GM12878 (cell line): ENCODE data around the gene CD53. TPM values are rescaled to one million over a fixed set of nuclear protein-coding genes. Genes with fewer than 3 reads are reported as not detected.

Experiments
- ATAC-seq: fragments of 200-7000 bp; cut with Tn5 transposase; 3 replicates; pipeline ENCODE4 v1.9.1; 2020; ENCODE audit warnings: mild to moderate bottlenecking, moderate library complexity
- BruUV-seq: library from RNA; stranded (reverse); fragments of 400-500 nt; replicated peaks from 2 replicates; lab custom pipeline; 2021; lab: Mats Ljungman, UMichigan
- CTCF ChIA-PET: fragments of 300-600 bp; sonication (Branson Sonifier 250); formaldehyde crosslinking; extraction: SDS; loops from one replicate; lab custom pipeline; 2021; ENCODE audit warnings: inconsistent platforms; lab: Yijun Ruan, JAX
- POLR2A ChIA-PET: fragments of 350-600 bp; formaldehyde crosslinking; extraction: SDS; loops from one replicate; lab custom pipeline; 2021; ENCODE audit warnings: inconsistent platforms; lab: Charles Lee
- RAD21 ChIA-PET: fragments of 300-600 bp; sonication (Branson Sonifier 250); formaldehyde crosslinking; loops from one replicate; lab custom pipeline; 2023; ENCODE audit warnings: antibody characterized with exemption; ENCODE audit not compliant: unreplicated experiment; lab: Charles Lee
- SMC1A ChIA-PET: fragments of 300-600 bp; sonication (Branson Sonifier 250); formaldehyde crosslinking; loops from one replicate; lab custom pipeline; 2023; ENCODE audit not compliant: unreplicated experiment, uncharacterized antibody; lab: Charles Lee
- DNase-seq: peaks from one replicate; pipeline ENCODE4 v3.0.0-alpha.2; 2011; ENCODE audit warnings: low read depth, low spot score
- FAIRE-seq: peaks from 3 replicates; lab custom pipeline; 2011; peaks lifted over from hg19 to GRCh38; lab: Jason Lieb, UNC
- H2AFZ ChIP-seq: 2 replicates; pipeline ENCODE4 v1.6.0; 2011; ENCODE audit warnings: low read depth, low read length, control low read depth; ENCODE audit not compliant: control insufficient read depth
- H3K27ac ChIP-seq: 2 replicates; pipeline ENCODE4 v1.5.1; 2011; ENCODE audit warnings: control low read depth; ENCODE audit not compliant: control insufficient read depth, insufficient read depth
- H3K27me3 ChIP-seq, 2 experiments: replicated peaks in 1 of 2; 2 replicates each; pipeline versions ENCODE4 v1.6.0 to v1.6.1; 2011; ENCODE audit warnings: low read length in 1 of 2; ENCODE audit not compliant: control insufficient read depth in 2 of 2, insufficient read depth in 2 of 2
- H3K36me3 ChIP-seq, 2 experiments: 2 replicates each; pipeline ENCODE4 v1.5.1; 2011; ENCODE audit warnings: low read length in 1 of 2; ENCODE audit not compliant: control insufficient read depth in 2 of 2, insufficient read depth in 2 of 2
- H3K4me1 ChIP-seq: 2 replicates; pipeline ENCODE4 v1.6.1; 2011; ENCODE audit warnings: mild to moderate bottlenecking, low read length, moderate library complexity, mixed read lengths; ENCODE audit not compliant: control insufficient read depth, insufficient read depth
- H3K4me2 ChIP-seq: 2 replicates; pipeline ENCODE4 v1.6.0; 2011; ENCODE audit warnings: control low read depth; ENCODE audit not compliant: control insufficient read depth, insufficient read depth
- H3K4me3 ChIP-seq: fragments of 200-600 bp; sonication (generic); 2 replicates; pipeline ENCODE4 v1.5.1; 2016
- H3K79me2 ChIP-seq: 2 replicates; pipeline ENCODE4 v1.6.0; 2011; ENCODE audit warnings: low read length; ENCODE audit not compliant: control insufficient read depth, insufficient read depth
- H3K9ac ChIP-seq: 2 replicates; pipeline ENCODE4 v1.8.0; 2011; ENCODE audit warnings: low read length, control low read depth, mixed read lengths; ENCODE audit not compliant: control insufficient read depth, insufficient read depth
- H3K9me3 ChIP-seq: replicated peaks from 3 replicates; pipeline ENCODE4 v1.5.1; 2011; ENCODE audit warnings: mild to moderate bottlenecking, low read length; ENCODE audit not compliant: control insufficient read depth, insufficient read depth
- H4K20me1 ChIP-seq: 2 replicates; pipeline ENCODE4 v1.6.0; 2011; ENCODE audit not compliant: control insufficient read depth, insufficient read depth
- MEF2B ChIP-seq: fragments of 450-650 bp; IDR thresholded peaks from 2 replicates; pipeline ENCODE4 v1.6.1; 2018; ENCODE audit warnings: mild to moderate bottlenecking, moderate library complexity; ENCODE audit not compliant: partially characterized antibody, poor library complexity, severe bottlenecking
- POLR2AphosphoS2 ChIP-seq: IDR thresholded peaks from 2 replicates; pipeline ENCODE4 v1.6.1; 2011; ENCODE audit warnings: low read depth, mild to moderate bottlenecking, low read length, improper control_type of control experiment, moderate library complexity
- RAD51 ChIP-seq: fragments of 450-650 bp; IDR thresholded peaks from 2 replicates; pipeline ENCODE4 v1.6.1; 2016; ENCODE audit warnings: moderate library complexity, mild to moderate bottlenecking, inconsistent platforms
- SIN3A ChIP-seq: IDR thresholded peaks from 2 replicates; pipeline ENCODE4 v1.6.1; 2012; ENCODE audit warnings: low read depth, low read length, improper control_type of control experiment
- SMARCA5 ChIP-seq: fragments of 450-650 bp; IDR thresholded peaks from 2 replicates; pipeline ENCODE4 v1.6.1; 2017; ENCODE audit warnings: mild to moderate bottlenecking
- WGBS: methylation state at CpG from one replicate; pipeline ENCODE4 v1.1.6; 2016; ENCODE audit warnings: low lambda C conversion rate; ENCODE audit not compliant: insufficient replicate concordance, insufficient coverage; ENCODE audit errors: missing lambda C conversion rate; 5-methylcytosine and 5-hydroxymethylcytosine counted together
- in situ Hi-C: fragments of 300-500 bp; cut with MboI; formaldehyde crosslinking; loops from 9 replicates; pipeline ENCODE4 v1.14.3; 2018; ENCODE audit warnings: mixed read lengths
- intact Hi-C: fragments of 100-400 bp; cut with micrococcal nuclease; formaldehyde crosslinking; loops from one replicate; pipeline ENCODE4 v1.14.2; 2022; ENCODE audit not compliant: unreplicated experiment
- polyA plus RNA-seq, 11 experiments: library from polyadenylated mRNA; depleted of rRNA in 4 of 11; unstranded in 6 of 11; stranded (reverse) in 5 of 11; fragments of >200 nt; fragmentation: Nextera tagmentation in 4 of 11; fragmentation: Illumina TruSeq in 1 of 11; extraction: Ambion mirVana in 4 of 11; extraction: Trizol in 1 of 11; gene quantifications; 1 replicate in 1 of 11; 2 replicates in 10 of 11; pipeline versions ENCODE4 v1.2.1 to v1.2.3, GENCODE V29; 2011 to 2016; ENCODE audit warnings: inconsistent platforms in 2 of 11, missing spikeins in 2 of 11, low read depth in 1 of 11
- total RNA-seq, 4 experiments: library from RNA; depleted of rRNA in 3 of 4; stranded (reverse); fragments of >200 nt in 3 of 4; fragmentation: Illumina TruSeq in 1 of 4; extraction: Trizol in 1 of 4; gene quantifications; 2 replicates each; pipeline versions ENCODE4 v1.2.1 to v1.2.3, GENCODE V29; 2013 to 2021
- TF ChIP-seq, protein P1 (sequence below): IDR thresholded peaks from 2 replicates; pipeline ENCODE4 v1.6.1; 2012; ENCODE audit warnings: low read depth, low read length, improper control_type of control experiment
- TF ChIP-seq, protein P2 (sequence below): fragments of 450-650 bp; formaldehyde crosslinking; IDR thresholded peaks from 2 replicates; pipeline ENCODE4 v1.5.0; 2022; ENCODE audit warnings: mild to moderate bottlenecking, missing genetic modification characterization
- TF ChIP-seq, protein P3 (sequence below): fragments of 150-350 bp; IDR thresholded peaks from 2 replicates; pipeline ENCODE4 v1.6.1; 2016; ENCODE audit warnings: low read depth, low read length

The CD53 gene
- total and polyA plus RNA-seq, 10 of the 15 experiments (the other 5 are each of a cell fraction or from before 2014, with no cell fraction given) = 350 to 1,389 (median 538) TPM

DNA sequence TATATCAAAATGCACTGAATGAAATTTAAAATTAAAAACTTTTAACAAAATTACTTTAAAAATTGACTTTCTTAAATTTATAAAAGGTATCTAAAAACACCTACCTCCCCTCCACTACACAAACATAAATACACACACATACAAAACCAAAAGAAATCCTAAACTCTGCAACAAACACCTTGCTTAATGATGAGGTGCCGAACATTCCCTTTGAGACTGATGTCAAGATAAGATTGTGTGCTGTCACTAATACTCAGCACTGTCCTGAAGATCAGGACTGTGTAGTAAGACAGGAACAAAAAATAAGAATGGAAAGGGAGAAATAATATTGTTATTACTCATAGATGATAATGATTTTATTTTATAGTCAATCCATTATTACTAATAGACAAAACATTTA, 45.1 kb downstream of the CD53 start (continued):
- TF ChIP-seq, protein P1, sequence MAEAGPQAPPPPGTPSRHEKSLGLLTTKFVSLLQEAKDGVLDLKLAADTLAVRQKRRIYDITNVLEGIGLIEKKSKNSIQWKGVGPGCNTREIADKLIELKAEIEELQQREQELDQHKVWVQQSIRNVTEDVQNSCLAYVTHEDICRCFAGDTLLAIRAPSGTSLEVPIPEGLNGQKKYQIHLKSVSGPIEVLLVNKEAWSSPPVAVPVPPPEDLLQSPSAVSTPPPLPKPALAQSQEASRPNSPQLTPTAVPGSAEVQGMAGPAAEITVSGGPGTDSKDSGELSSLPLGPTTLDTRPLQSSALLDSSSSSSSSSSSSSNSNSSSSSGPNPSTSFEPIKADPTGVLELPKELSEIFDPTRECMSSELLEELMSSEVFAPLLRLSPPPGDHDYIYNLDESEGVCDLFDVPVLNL = no peak
- TF ChIP-seq, protein P2, sequence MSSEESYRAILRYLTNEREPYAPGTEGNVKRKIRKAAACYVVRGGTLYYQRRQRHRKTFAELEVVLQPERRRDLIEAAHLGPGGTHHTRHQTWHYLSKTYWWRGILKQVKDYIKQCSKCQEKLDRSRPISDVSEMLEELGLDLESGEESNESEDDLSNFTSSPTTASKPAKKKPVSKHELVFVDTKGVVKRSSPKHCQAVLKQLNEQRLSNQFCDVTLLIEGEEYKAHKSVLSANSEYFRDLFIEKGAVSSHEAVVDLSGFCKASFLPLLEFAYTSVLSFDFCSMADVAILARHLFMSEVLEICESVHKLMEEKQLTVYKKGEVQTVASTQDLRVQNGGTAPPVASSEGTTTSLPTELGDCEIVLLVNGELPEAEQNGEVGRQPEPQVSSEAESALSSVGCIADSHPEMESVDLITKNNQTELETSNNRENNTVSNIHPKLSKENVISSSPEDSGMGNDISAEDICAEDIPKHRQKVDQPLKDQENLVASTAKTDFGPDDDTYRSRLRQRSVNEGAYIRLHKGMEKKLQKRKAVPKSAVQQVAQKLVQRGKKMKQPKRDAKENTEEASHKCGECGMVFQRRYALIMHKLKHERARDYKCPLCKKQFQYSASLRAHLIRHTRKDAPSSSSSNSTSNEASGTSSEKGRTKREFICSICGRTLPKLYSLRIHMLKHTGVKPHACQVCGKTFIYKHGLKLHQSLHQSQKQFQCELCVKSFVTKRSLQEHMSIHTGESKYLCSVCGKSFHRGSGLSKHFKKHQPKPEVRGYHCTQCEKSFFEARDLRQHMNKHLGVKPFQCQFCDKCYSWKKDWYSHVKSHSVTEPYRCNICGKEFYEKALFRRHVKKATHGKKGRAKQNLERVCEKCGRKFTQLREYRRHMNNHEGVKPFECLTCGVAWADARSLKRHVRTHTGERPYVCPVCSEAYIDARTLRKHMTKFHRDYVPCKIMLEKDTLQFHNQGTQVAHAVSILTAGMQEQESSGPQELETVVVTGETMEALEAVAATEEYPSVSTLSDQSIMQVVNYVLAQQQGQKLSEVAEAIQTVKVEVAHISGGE (CRISPR knock-in tag) = no peak
- no peak for TF ChIP-seq SIN3A
- TF ChIP-seq, all 136 proteins: peak for 0

DNA sequence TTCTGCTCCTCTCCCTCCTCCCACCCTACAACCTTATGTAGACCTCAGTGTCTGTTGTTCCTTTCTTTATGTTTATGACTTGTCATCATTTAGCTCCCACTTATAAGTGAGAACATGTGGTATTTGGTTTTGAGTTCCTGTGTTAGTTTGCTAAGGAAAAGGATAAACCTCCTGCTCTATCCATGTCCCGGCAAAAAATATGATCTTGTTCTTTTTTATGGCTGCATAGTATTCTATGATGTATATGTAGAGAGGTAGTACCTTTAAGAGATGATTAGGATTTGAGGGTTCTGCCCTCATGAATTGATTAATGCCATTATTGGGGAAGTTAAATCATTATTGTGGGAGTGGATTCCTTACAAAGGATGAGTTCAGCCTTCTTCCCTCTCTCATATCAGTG, 49.0 kb downstream of the CD53 start:
- H3K36me3 ChIP-seq = no peaks in the 10 kb centered on the region
- ChIA-PET RAD21 (no interaction called here), POLR2A (no interaction called here), CTCF (no interaction called here), SMC1A (no interaction called here)
- H3K27me3 ChIP-seq = no peaks in the 10 kb centered on the region
- no peak overlapping the region for H3K4me3 ChIP-seq
- DNase-seq (no peak), FAIRE-seq (no peak), ATAC-seq (no peak)
- no TSS peak for BruUV-seq
- H3K4me2 ChIP-seq = no peak overlapping the region
- no peaks in the 10 kb centered on the region for H4K20me1 ChIP-seq
- no peaks in the 10 kb centered on the region for H3K9me3 ChIP-seq
- H3K79me2 ChIP-seq = no peaks in the 10 kb centered on the region
- intact Hi-C loops (no loop called here), in situ Hi-C loops (no loop called here)
- 97% methylated on average over 1 of the region's 1 CpG for WGBS
- H3K9ac ChIP-seq = no peak overlapping the region
- no peak for TF ChIP-seq SMARCA5
- TF ChIP-seq POLR2AphosphoS2 = no peak
- TF ChIP-seq, protein P3, sequence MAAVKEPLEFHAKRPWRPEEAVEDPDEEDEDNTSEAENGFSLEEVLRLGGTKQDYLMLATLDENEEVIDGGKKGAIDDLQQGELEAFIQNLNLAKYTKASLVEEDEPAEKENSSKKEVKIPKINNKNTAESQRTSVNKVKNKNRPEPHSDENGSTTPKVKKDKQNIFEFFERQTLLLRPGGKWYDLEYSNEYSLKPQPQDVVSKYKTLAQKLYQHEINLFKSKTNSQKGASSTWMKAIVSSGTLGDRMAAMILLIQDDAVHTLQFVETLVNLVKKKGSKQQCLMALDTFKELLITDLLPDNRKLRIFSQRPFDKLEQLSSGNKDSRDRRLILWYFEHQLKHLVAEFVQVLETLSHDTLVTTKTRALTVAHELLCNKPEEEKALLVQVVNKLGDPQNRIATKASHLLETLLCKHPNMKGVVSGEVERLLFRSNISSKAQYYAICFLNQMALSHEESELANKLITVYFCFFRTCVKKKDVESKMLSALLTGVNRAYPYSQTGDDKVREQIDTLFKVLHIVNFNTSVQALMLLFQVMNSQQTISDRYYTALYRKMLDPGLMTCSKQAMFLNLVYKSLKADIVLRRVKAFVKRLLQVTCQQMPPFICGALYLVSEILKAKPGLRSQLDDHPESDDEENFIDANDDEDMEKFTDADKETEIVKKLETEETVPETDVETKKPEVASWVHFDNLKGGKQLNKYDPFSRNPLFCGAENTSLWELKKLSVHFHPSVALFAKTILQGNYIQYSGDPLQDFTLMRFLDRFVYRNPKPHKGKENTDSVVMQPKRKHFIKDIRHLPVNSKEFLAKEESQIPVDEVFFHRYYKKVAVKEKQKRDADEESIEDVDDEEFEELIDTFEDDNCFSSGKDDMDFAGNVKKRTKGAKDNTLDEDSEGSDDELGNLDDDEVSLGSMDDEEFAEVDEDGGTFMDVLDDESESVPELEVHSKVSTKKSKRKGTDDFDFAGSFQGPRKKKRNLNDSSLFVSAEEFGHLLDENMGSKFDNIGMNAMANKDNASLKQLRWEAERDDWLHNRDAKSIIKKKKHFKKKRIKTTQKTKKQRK = no peak
- TF ChIP-seq MEF2B = no peak
- no peak for TF ChIP-seq RAD51
- H3K27ac ChIP-seq = no peak overlapping the region
- peaks cover 4% of the 10 kb centered on the region; the same call in 1 of the 2 replicates for H3K4me1 ChIP-seq
- no peak overlapping the region for H2AFZ ChIP-seq
